Activated CD8-positive, alpha-beta memory T cell treated with anti-CD3 and anti-CD28 coated beads, Interleukin-2, amount 50 U/mL, for 24 hours (primary cell): ENCODE measurements around the gene ATP6V0A4.
"Not testable (repeated sequence)": the region's sequence is repeated elsewhere in the genome, so short reads cannot be mapped to it uniquely, and the experiment has no call there.

Experiments
- DNase-seq: peaks from one replicate; pipeline ENCODE4 v3.0.0-alpha.2; 2020; ENCODE audit errors: extremely low read depth

Gene ATP6V0A4

GRCh38 chr7:138700857-138701536 is 97.0 kb downstream of the ATP6V0A4 start, which contains the start of gene SVOPL:
SVOPL (minus strand) TSS chr7:138701362; CDS start chr7:138679045, 22,317 bp downstream.
- DNase-seq, result no peak

- DNase-seq, result no peak
Measured at GRCh38 chr7:138699661-138700060, 98.3 kb downstream of the ATP6V0A4 start.

GRCh38 chr7:138698281-138698680 is 99.7 kb downstream of the ATP6V0A4 start:
- DNase-seq, result no peak

- no peak for DNase-seq
Measured at GRCh38 chr7:138697535-138698182, 100.3 kb downstream of the ATP6V0A4 start.

- not testable (repeated sequence) for DNase-seq
Measured at GRCh38 chr7:138695776-138696175, 102.2 kb downstream of the ATP6V0A4 start.

- DNase-seq, result no peak
Measured at GRCh38 chr7:138695106-138695505, 102.9 kb downstream of the ATP6V0A4 start.

- no peak for DNase-seq
Measured at GRCh38 chr7:138691178-138691577, 106.8 kb downstream of the ATP6V0A4 start.

- DNase-seq, result no peak
Measured at GRCh38 chr7:138690495-138690894, 107.5 kb downstream of the ATP6V0A4 start.

- DNase-seq, result not testable (repeated sequence)
Measured at GRCh38 chr7:138688037-138688436, 110.0 kb downstream of the ATP6V0A4 start.

GRCh38 chr7:138684340-138684739 is 113.7 kb downstream of the ATP6V0A4 start:
- no peak for DNase-seq

- no peak for DNase-seq
Measured at GRCh38 chr7:138679793-138680192, 118.2 kb downstream of the ATP6V0A4 start.

- DNase-seq, result no peak
Measured at GRCh38 chr7:138670594-138670993, 127.4 kb downstream of the ATP6V0A4 start.

- DNase-seq, result no peak
Measured at GRCh38 chr7:138669364-138669763, 128.6 kb downstream of the ATP6V0A4 start.

- DNase-seq, result no peak
Measured at GRCh38 chr7:138668946-138669345, 129.1 kb downstream of the ATP6V0A4 start.

- no peak for DNase-seq
Measured at GRCh38 chr7:138668229-138668596, 129.8 kb downstream of the ATP6V0A4 start.

GRCh38 chr7:138667535-138668228 is 130.3 kb downstream of the ATP6V0A4 start:
- DNase-seq, result no peak

GRCh38 chr7:138666385-138666784 is 131.6 kb downstream of the ATP6V0A4 start:
- no peak for DNase-seq

GRCh38 chr7:138665669-138666140 is 132.3 kb downstream of the ATP6V0A4 start:
- DNase-seq, result no peak

GRCh38 chr7:138665249-138665648 is 132.7 kb downstream of the ATP6V0A4 start:
- DNase-seq, result no peak

GRCh38 chr7:138663725-138664710 is 134.0 kb downstream of the ATP6V0A4 start:
- DNase-seq, result no peak

GRCh38 chr7:138662991-138663320 is 135.0 kb downstream of the ATP6V0A4 start:
- DNase-seq, result no peak
